Thyroid gland (tissue), 4 donors: ENCODE data around the gene CCNQ. TPM values are rescaled to one million over a fixed set of nuclear protein-coding genes. Genes with fewer than 3 reads are reported as not detected.

Experiments used
- DNase-seq, 2 donors: peaks; one replicate each; pipeline ENCODE4 v3.0.0-alpha.2; 2019
- H3K27ac ChIP-seq, 3 donors: fragments of 200-600 bp; sonication (generic); 1 replicate in 2 of 3; 2 replicates in 1 of 3; pipeline ENCODE4 v1.5.1; 2016 to 2019; ENCODE audit warnings: mild to moderate bottlenecking in 1 of 3, moderate library complexity in 1 of 3
- H3K27me3 ChIP-seq: fragments of 200-600 bp; sonication (generic); one replicate; pipeline ENCODE4 v1.5.1; 2019
- H3K36me3 ChIP-seq, 2 donors: fragments of 200-600 bp; sonication (generic); one replicate each; pipeline ENCODE4 v1.5.1; 2016 to 2019
- H3K4me1 ChIP-seq, 2 donors: fragments of 200-600 bp; sonication (generic); one replicate each; pipeline ENCODE4 v1.5.1; 2017 to 2019
- H3K4me3 ChIP-seq, 3 donors: fragments of 200-600 bp; sonication (generic); replicated peaks in 1 of 3; 1 replicate in 2 of 3; 2 replicates in 1 of 3; pipeline ENCODE4 v1.5.1; 2016; ENCODE audit warnings: mild to moderate bottlenecking in 1 of 3
- H3K9me3 ChIP-seq: fragments of 200-600 bp; sonication (generic); one replicate; pipeline ENCODE4 v1.5.1; 2017
- CTCF ChIP-seq, 6 experiments: fragments of 200-600 bp in 3 of 6; fragments of 450-650 bp in 3 of 6; sonication (generic) in 3 of 6; IDR thresholded peaks; one replicate each; pipeline ENCODE4 v1.5.1; 2016 to 2019; ENCODE audit warnings: antibody characterized with exemption in 6 of 6, mild to moderate bottlenecking in 2 of 6, inconsistent platforms in 1 of 6, moderate library complexity in 1 of 6
- POLR2A ChIP-seq, 2 donors: fragments of 450-650 bp; IDR thresholded peaks; one replicate each; pipeline ENCODE4 v1.6.1; 2017; ENCODE audit warnings: antibody characterized with exemption in 2 of 2, mild to moderate bottlenecking in 2 of 2, moderate library complexity in 1 of 2
- WGBS, 2 donors: methylation state at CpG; one replicate each; pipeline ENCODE4 v1.1.5; 2017; 5-methylcytosine and 5-hydroxymethylcytosine counted together
- intact Hi-C: fragments of 100-400 bp; cut with DNase I; formaldehyde crosslinking; loops from one replicate; pipeline ENCODE4 v1.15.1; 2023
- total RNA-seq, 4 donors: library from RNA; depleted of rRNA; stranded (reverse); fragments of >200 nt; gene quantifications; one replicate each; pipeline ENCODE4 v1.2.3, GENCODE V29; 2016

Gene CCNQ
- total RNA-seq, 4 donors from 2014 or later, result 22.0 to 43.3 (median 33.0) TPM

DNA sequence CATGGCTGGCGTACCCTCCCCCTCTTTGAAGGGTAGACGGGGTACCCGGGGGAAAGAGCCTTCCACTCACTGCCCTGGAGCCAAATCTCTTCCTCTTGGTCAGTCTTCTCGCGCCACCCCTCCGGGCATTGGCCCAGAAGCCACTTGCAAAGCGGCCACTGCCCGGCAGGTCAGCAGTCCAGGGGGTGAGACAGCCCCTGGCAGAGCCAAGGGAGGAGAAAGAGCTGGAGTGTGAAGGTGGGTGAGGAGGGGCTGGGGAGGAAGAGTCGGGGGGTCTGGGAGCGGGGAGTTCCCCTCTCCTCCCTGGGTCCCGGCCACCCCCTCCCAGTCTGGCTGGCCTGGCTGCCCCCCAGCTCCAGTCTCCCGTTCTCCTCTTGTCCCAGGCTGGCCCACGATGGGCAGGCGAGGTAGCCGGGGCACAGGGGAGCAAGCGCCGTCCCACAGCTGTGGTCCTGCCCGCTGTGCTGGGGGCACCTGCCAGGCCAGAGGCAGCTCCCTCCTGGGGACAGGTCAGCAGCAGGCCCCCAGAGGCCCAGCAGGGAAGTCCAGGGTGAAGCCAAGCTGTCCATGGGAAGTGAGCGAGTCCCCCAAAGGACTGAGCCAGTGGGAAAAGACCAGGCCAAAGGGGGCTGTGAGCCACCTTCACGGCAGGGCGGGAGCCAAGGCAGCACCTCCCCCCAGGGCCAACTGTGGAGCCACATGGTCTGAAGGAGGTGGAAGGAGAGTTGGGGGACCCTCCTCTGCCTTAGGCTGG, 26.5 kb upstream of the CCNQ start:
- Histone ChIP-seq H3K36me3 (no peaks in the 10 kb centered on the region), H3K27ac (no peak overlapping the region), H3K27me3 (no peaks in the 10 kb centered on the region), H3K4me1 (no peaks in the 10 kb centered on the region), H3K4me3 (no peak overlapping the region), H3K9me3 (no peaks in the 10 kb centered on the region)
- no peak for DNase-seq
- TF ChIP-seq CTCF (IDR thresholded peaks at IDR 0.05), result no peak
- TF ChIP-seq POLR2A (IDR thresholded peaks at IDR 0.05), result no peak
- intact Hi-C loops, result no loop called here
- 70 to 78% methylated on average over 2 to 9 of the region's 21 CpGs for WGBS, 2 donors

DNA sequence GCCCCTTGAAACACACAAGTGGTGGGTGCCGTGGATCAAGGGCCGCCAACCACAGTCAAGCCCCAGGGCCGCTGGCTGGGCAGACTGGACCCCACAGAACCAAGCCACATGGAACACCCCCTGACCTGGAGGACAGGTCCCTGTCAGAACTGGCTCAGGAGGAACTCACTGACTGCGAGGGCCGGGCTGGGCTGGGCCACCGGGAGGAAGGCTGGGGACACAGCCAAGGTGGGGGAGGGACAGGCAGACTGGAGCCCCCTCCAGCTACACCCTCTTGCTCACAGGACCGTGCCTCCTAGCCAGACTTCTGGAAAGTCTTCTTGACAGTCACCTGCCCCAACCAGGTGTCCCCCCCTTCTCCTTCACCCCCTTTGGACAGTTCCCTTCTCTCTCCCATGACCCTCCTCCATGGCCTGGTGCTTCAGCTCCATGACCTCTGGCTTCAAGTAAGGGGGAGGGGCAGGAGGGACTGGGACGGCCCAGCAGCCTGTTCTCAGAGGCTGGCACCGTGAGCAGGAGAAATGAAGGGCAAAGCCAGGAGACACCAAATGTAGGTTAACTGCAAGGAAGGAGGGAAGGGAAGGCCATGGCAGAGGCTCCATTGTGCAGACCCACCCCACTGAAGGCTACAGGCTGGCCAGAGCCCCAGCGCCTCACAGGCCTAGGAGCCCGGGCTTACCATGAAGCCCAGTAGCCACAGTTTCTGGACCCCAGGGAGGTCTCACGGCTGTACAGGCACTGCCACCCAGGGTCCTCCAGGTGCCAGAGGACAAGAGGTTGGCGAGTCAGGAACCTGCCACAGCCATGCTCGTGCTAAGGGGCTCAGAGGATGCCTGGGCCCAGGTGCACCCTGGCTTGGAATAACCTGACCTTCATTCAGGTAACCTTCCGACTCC, 25.5 kb upstream of the CCNQ start:
- intact Hi-C loops, result no loop called here
- DNase-seq, result no peak
- Histone ChIP-seq H3K9me3 (no peaks in the 10 kb centered on the region), H3K4me1 (no peaks in the 10 kb centered on the region), H3K36me3 (no peaks in the 10 kb centered on the region), H3K27ac (no peak overlapping the region), H3K27me3 (no peaks in the 10 kb centered on the region), H3K4me3 (no peak overlapping the region)
- WGBS, 2 donors, result 79 to 80% methylated on average over 3 to 11 of the region's 15 CpGs
- no peak for TF ChIP-seq CTCF (IDR thresholded peaks at IDR 0.05)

DNA sequence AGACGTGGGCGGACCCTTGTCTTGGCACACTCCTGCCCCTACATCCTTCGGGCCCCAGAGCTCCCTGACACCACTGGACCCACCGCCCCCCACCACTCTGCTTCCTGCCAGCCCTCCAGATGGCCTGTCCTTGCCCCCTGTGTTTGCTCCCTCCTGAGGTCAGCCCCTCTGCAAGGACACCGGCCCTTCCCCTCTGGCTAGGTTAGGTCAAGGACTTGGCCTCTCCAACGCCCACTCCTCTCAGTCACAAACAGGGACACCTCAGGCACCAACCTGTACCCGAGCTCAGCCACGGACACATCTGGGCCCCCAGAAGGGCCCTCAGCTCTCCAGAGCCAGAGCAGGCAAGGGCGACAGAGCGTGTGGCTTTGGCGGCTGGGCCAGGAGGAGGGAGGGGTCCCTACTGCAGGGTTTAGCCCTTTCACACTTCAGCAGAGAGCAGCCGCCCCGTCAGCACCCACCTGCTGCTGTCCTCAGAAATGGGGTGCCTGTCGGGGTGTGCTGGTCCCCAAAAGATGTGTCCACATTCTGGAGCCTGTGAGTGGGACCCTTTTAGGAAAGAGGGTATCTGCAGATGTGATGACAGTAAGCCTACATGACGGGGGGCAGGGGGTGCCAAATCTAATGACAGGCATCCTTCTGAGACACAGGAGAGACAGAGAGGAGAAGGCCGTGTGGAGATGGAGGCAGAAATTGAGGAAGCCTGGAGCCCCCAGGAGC, 24.5 kb upstream of the CCNQ start:
- no peaks in the 10 kb centered on the region for H3K27me3 ChIP-seq
- H3K36me3 ChIP-seq, result no peaks in the 10 kb centered on the region
- 45 to 66% methylated on average over 4 to 11 of the region's 16 CpGs for WGBS, 2 donors
- no peaks in the 10 kb centered on the region for H3K4me1 ChIP-seq
- H3K27ac ChIP-seq, result no peak overlapping the region
- no peaks in the 10 kb centered on the region for H3K9me3 ChIP-seq
- DNase-seq, result no peak
- no peak for TF ChIP-seq POLR2A (IDR thresholded peaks at IDR 0.05)
- TF ChIP-seq CTCF (IDR thresholded peaks at IDR 0.05), result no peak
- H3K4me3 ChIP-seq, result no peak overlapping the region
- intact Hi-C loops, result no loop called here

DNA sequence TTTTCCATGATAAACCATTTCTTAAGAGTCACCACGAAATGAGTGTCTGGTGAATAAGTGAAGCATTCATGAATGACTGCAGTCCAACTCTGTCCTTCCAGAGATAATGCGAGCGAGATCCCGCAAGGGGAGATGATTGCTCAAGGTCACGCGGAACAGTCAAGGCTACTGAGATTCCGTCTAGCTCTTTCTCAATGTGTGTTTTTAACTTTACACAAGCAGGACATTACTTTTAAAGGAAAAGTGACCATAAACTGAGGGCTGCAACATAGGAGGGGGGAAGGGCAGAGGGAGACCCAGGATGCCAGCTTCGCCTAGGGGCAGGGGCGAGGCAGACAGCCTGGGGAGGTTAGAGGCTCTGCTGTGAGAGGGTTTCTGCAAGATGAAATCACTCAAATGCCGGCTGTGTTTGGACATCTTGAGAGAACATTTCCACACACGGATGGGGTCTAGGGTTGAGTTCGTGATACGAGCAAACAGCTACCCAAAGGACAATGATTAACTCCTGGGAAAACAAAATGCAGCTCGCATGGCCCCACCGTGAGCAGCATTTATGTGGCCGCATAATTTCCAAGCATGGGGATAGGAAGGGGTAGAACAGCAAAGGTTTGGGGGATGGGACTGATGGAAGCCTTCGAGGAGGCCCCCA, 23.8 kb upstream of the CCNQ start:
- intact Hi-C loops, result no loop called here
- H3K4me1 ChIP-seq, result no peaks in the 10 kb centered on the region
- no peaks in the 10 kb centered on the region for H3K27me3 ChIP-seq
- no peak overlapping the region for H3K27ac ChIP-seq
- WGBS, 2 donors, result 59 to 73% methylated on average over 14 to 16 of the region's 17 CpGs
- TF ChIP-seq POLR2A (IDR thresholded peaks at IDR 0.05), result no peak
- TF ChIP-seq CTCF (IDR thresholded peaks at IDR 0.05), result no peak
- H3K9me3 ChIP-seq, result no peaks in the 10 kb centered on the region
- H3K4me3 ChIP-seq, result no peak overlapping the region
- H3K36me3 ChIP-seq, result no peaks in the 10 kb centered on the region
- DNase-seq, result no peak
